Naive thymus-derived CD4-positive, alpha-beta T cell (primary cell): ENCODE measurements around the gene NUP50. TPM values are rescaled to one million over a fixed set of nuclear protein-coding genes. Genes with fewer than 3 reads are reported as not detected.
A peak's percentile ranks its signal among the peaks of the same experiment; 100 is the strongest.
"Not testable (repeated sequence)": the region's sequence is repeated elsewhere in the genome, so short reads cannot be mapped to it uniquely, and the experiment has no call there.

Experiments
- ATAC-seq: fragments of 150-1000 bp; cut with Tn5 transposase; 2 replicates; pipeline ENCODE4 v1.10.0; 2021; ENCODE audit warnings: mild to moderate bottlenecking, moderate library complexity
- CTCF ChIA-PET: fragments of 350-600 bp; sonication (Branson Sonifier 250); formaldehyde crosslinking; loops from one replicate; lab custom pipeline; 2021; ENCODE audit warnings: antibody characterized with exemption; lab: Charles Lee
- POLR2A ChIA-PET: fragments of 350-600 bp; sonication (Branson Sonifier 250); formaldehyde crosslinking; loops from one replicate; lab custom pipeline; 2021; ENCODE audit warnings: antibody characterized with exemption, inconsistent platforms; lab: Charles Lee
- DNase-seq, 9 donors: peaks; one replicate each; pipeline versions ENCODE4 v3.0.0 to v3.0.0-alpha.2; 2020 to 2022; ENCODE audit warnings: mixed read lengths in 1 of 9
- H3K27ac ChIP-seq: one replicate; pipeline ENCODE4 v1.7.0; 2013; ENCODE audit warnings: mild to moderate bottlenecking, low read depth, low read length, moderate library complexity
- H3K27me3 ChIP-seq, 2 donors: one replicate each; pipeline ENCODE4 v1.7.0; 2013; ENCODE audit warnings: low read length in 2 of 2, mild to moderate bottlenecking in 2 of 2, moderate library complexity in 2 of 2; ENCODE audit not compliant: control insufficient read depth in 2 of 2, insufficient read depth in 2 of 2
- H3K36me3 ChIP-seq, 3 experiments: 1 replicate in 2 of 3; 2 replicates in 1 of 3; pipeline ENCODE4 v1.7.0; 2013; ENCODE audit warnings: low read length in 3 of 3, mild to moderate bottlenecking in 3 of 3, moderate library complexity in 1 of 3; ENCODE audit not compliant: insufficient read depth in 3 of 3, control insufficient read depth in 2 of 3
- H3K4me1 ChIP-seq, 2 donors: one replicate each; pipeline ENCODE4 v1.7.0; 2013; ENCODE audit warnings: low read length in 2 of 2, mild to moderate bottlenecking in 2 of 2, moderate library complexity in 1 of 2; ENCODE audit not compliant: control insufficient read depth in 2 of 2, insufficient read depth in 2 of 2
- H3K4me3 ChIP-seq: 2 replicates; pipeline ENCODE4 v1.7.0; 2013; ENCODE audit warnings: mild to moderate bottlenecking, low read length
- H3K9me3 ChIP-seq, 3 experiments: 1 replicate in 2 of 3; 2 replicates in 1 of 3; pipeline ENCODE4 v1.7.0; 2013; ENCODE audit warnings: low read length in 3 of 3; ENCODE audit not compliant: control insufficient read depth in 2 of 3
- H3K27ac Mint-ChIP-seq, 9 donors: one replicate each; pipeline ENCODE4 v1.8.0; 2020 to 2022; ENCODE audit warnings: mixed read lengths in 9 of 9, mild to moderate bottlenecking in 8 of 9, moderate library complexity in 5 of 9, inconsistent platforms in 2 of 9
- H3K27me3 Mint-ChIP-seq, 5 donors: one replicate each; pipeline ENCODE4 v1.8.0; 2021 to 2022; ENCODE audit warnings: mixed read lengths in 5 of 5, mild to moderate bottlenecking in 1 of 5
- H3K36me3 Mint-ChIP-seq, 5 donors: one replicate each; pipeline ENCODE4 v1.8.0; 2020 to 2022; ENCODE audit warnings: mixed read lengths in 5 of 5, mild to moderate bottlenecking in 3 of 5, inconsistent platforms in 1 of 5
- H3K4me1 Mint-ChIP-seq, 7 donors: one replicate each; pipeline ENCODE4 v1.8.0; 2020 to 2022; ENCODE audit warnings: mixed read lengths in 7 of 7, mild to moderate bottlenecking in 3 of 7, inconsistent platforms in 1 of 7
- H3K4me3 Mint-ChIP-seq, 10 donors: one replicate each; pipeline ENCODE4 v1.8.0; 2020 to 2022; ENCODE audit warnings: mild to moderate bottlenecking in 10 of 10, mixed read lengths in 10 of 10, moderate library complexity in 6 of 10, inconsistent platforms in 2 of 10
- H3K9me3 Mint-ChIP-seq, 11 donors: one replicate each; pipeline ENCODE4 v1.8.0; 2020 to 2022; ENCODE audit warnings: mixed read lengths in 11 of 11, mild to moderate bottlenecking in 4 of 11, inconsistent platforms in 1 of 11, moderate library complexity in 1 of 11
- intact Hi-C, 2 donors: fragments of 100-400 bp; cut with micrococcal nuclease; formaldehyde crosslinking; loops; one replicate each; pipeline ENCODE4 v1.15.1; 2023
- polyA plus RNA-seq, 2 donors: library from polyadenylated mRNA; unstranded; fragments of 300-500 nt; fragmentation: Illumina TruSeq; gene quantifications; one replicate each; pipeline ENCODE4 v1.2.3, GENCODE V29; 2021
- total RNA-seq, 6 experiments: library from RNA in 5 of 6; stranded (reverse) in 5 of 6; gene quantifications; 1 replicate in 5 of 6; 2 replicates in 1 of 6; pipeline ENCODE4 v1.2.3 and lab custom pipeline; 2021 to 2026

The NUP50 gene
- total and polyA plus RNA-seq, 7 experiments from 2014 or later = 50.6 to 151 (median 113) TPM

- peaks cover 3 to 31% (median 13%) of the 10 kb centered on the region in 5 donors for H3K36me3 Mint-ChIP-seq
- DNase-seq (no peak), ATAC-seq (no peak)
- no peaks in the 10 kb centered on the region for H3K27me3 Mint-ChIP-seq
- H3K27ac ChIP-seq = no peak overlapping the region
- H3K4me3 ChIP-seq = no peak overlapping the region
- peaks cover 0 to 41% (median 5%) of the 10 kb centered on the region in 3 experiments for H3K36me3 ChIP-seq
- intact Hi-C loops = no loop called here
- H3K9me3 ChIP-seq = no peaks in the 10 kb centered on the region
- peaks cover 2 to 15% (median 6%) of the 10 kb centered on the region in 7 donors for H3K4me1 Mint-ChIP-seq
- H3K27me3 ChIP-seq = no peaks in the 10 kb centered on the region
- no peaks in the 10 kb centered on the region for H3K9me3 Mint-ChIP-seq
- H3K4me3 Mint-ChIP-seq = no peak overlapping the region
- ChIA-PET CTCF (no interaction called here), POLR2A (no interaction called here)
- H3K27ac Mint-ChIP-seq = peak overlapping the region in 4 of 9 donors; percentile 21 to 67 (median 48)
- no peaks in the 10 kb centered on the region for H3K4me1 ChIP-seq
Measured at GRCh38 chr22:45187891-45188290, 24.2 kb downstream of the NUP50 start.

GRCh38 chr22:45188779-45189178, 25.1 kb downstream of the NUP50 start:
- Histone ChIP-seq H3K4me1 (no peaks in the 10 kb centered on the region), H3K27me3 (no peaks in the 10 kb centered on the region), H3K27ac (no peak overlapping the region), H3K4me3 (no peak overlapping the region), H3K9me3 (no peaks in the 10 kb centered on the region), H3K36me3 (peaks cover 0 to 32% (median 5%) of the 10 kb centered on the region in 3 experiments)
- DNase-seq (no peak), ATAC-seq (no peak)
- Mint-ChIP-seq H3K9me3 (no peaks in the 10 kb centered on the region), H3K27ac (peak overlapping the region in 3 of 9 donors; percentile 23 to 67 (median 52)), H3K4me1 (peaks cover under 1 to 15% (median 6%) of the 10 kb centered on the region in 7 donors), H3K36me3 (peaks cover 3 to 25% (median 9%) of the 10 kb centered on the region in 5 donors), H3K4me3 (no peak overlapping the region), H3K27me3 (no peaks in the 10 kb centered on the region)
- ChIA-PET POLR2A (no interaction called here), CTCF (no interaction called here)
- intact Hi-C loops = no loop called here

GRCh38 chr22:45190202-45190872, 26.6 kb downstream of the NUP50 start:
- DNase-seq (no peak), ATAC-seq (no peak)
- H3K27ac Mint-ChIP-seq = peak overlapping the region in 1 of 9 donors; percentile 19
- H3K27me3 ChIP-seq = no peaks in the 10 kb centered on the region
- peaks cover 0 to 15% (median 6%) of the 10 kb centered on the region in 7 donors for H3K4me1 Mint-ChIP-seq
- POLR2A ChIA-PET = interaction anchor here (0.5 to 0.6 kb wide), 2 partner anchors 10 to 26 kb away, joined by 3 read pairs; partner anchors contain the start of gene NUP50
- H3K27ac ChIP-seq = no peak overlapping the region
- H3K36me3 ChIP-seq = peaks cover 0 to 19% (median 0%) of the 10 kb centered on the region in 3 experiments
- H3K4me1 ChIP-seq = no peaks in the 10 kb centered on the region
- CTCF ChIA-PET = no interaction called here
- no peaks in the 10 kb centered on the region for H3K9me3 ChIP-seq
- H3K9me3 Mint-ChIP-seq = no peaks in the 10 kb centered on the region
- no peaks in the 10 kb centered on the region for H3K27me3 Mint-ChIP-seq
- peaks cover 1 to 14% (median 7%) of the 10 kb centered on the region in 5 donors for H3K36me3 Mint-ChIP-seq
- no peak overlapping the region for H3K4me3 ChIP-seq
- intact Hi-C loops = no loop called here
- no peak overlapping the region for H3K4me3 Mint-ChIP-seq

- intact Hi-C loops, H3K27ac ChIP-seq, DNase-seq, H3K27me3 Mint-ChIP-seq, ATAC-seq, H3K4me3 ChIP-seq, H3K9me3 Mint-ChIP-seq, H3K9me3 ChIP-seq, CTCF ChIA-PET, H3K4me1 ChIP-seq, H3K27me3 ChIP-seq, H3K27ac Mint-ChIP-seq, H3K4me3 Mint-ChIP-seq: not testable (repeated sequence)
- POLR2A ChIA-PET = interaction anchor here (0.8 kb wide), 1 partner anchor 1053 kb away, joined by 3 read pairs; no protein-coding TSS in a partner anchor
- peaks cover 0 to 10% (median 0%) of the 10 kb centered on the region in 7 donors for H3K4me1 Mint-ChIP-seq
- H3K36me3 ChIP-seq = peaks cover 0 to 19% (median 0%) of the 10 kb centered on the region in 3 experiments
- H3K36me3 Mint-ChIP-seq = peaks cover 0 to 11% (median 4%) of the 10 kb centered on the region in 5 donors
Measured at GRCh38 chr22:45191746-45192145, 28.0 kb downstream of the NUP50 start.

GRCh38 chr22:45192701-45193187, 29.0 kb downstream of the NUP50 start:
- DNase-seq = no peak
- Histone ChIP-seq H3K36me3 (peaks cover 0 to 29% (median 0%) of the 10 kb centered on the region in 3 experiments), H3K9me3 (no peaks in the 10 kb centered on the region), H3K4me1 (no peaks in the 10 kb centered on the region), H3K27me3 (no peaks in the 10 kb centered on the region), H3K4me3 (no peak overlapping the region), H3K27ac (no peak overlapping the region)
- Mint-ChIP-seq H3K4me1 (peaks cover 0 to 5% (median 0%) of the 10 kb centered on the region in 7 donors), H3K27me3 (no peaks in the 10 kb centered on the region), H3K4me3 (no peak overlapping the region), H3K27ac (no peak overlapping the region), H3K36me3 (peaks cover 0 to 14% (median 0%) of the 10 kb centered on the region in 5 donors), H3K9me3 (no peaks in the 10 kb centered on the region)
- ChIA-PET POLR2A (no interaction called here), CTCF (no interaction called here)
- ATAC-seq = no peak
- intact Hi-C loops = no loop called here

- H3K4me1 Mint-ChIP-seq = peaks cover 0 to 5% (median 0%) of the 10 kb centered on the region in 7 donors
- no peak overlapping the region for H3K4me3 Mint-ChIP-seq
- H3K36me3 Mint-ChIP-seq = peaks cover 0 to 18% (median 4%) of the 10 kb centered on the region in 5 donors
- Histone ChIP-seq H3K36me3 (peaks cover 0 to 41% (median 5%) of the 10 kb centered on the region in 3 experiments), H3K27me3 (no peaks in the 10 kb centered on the region), H3K9me3 (no peaks in the 10 kb centered on the region), H3K27ac (no peak overlapping the region), H3K4me1 (no peaks in the 10 kb centered on the region), H3K4me3 (no peak overlapping the region)
- CTCF ChIA-PET = no interaction called here
- intact Hi-C loops = no loop called here
- ATAC-seq (no peak), DNase-seq (no peak)
- H3K27me3 Mint-ChIP-seq = no peaks in the 10 kb centered on the region
- H3K27ac Mint-ChIP-seq = no peak overlapping the region
- no peaks in the 10 kb centered on the region for H3K9me3 Mint-ChIP-seq
- POLR2A ChIA-PET = no interaction called here
Measured at GRCh38 chr22:45194686-45195085, 31.0 kb downstream of the NUP50 start.
